GM18507 (cell line): ENCODE measurements around the gene IMMP2L.

ENCODE experiments used
- DNase-seq: peaks from one replicate; pipeline ENCODE4 v3.0.0; 2011; ENCODE audit warnings: low read depth; ENCODE audit not compliant: insufficient read length; ENCODE audit errors: extremely low spot score
- FAIRE-seq: peaks from 2 replicates; lab custom pipeline; 2011; peaks lifted over from hg19 to GRCh38; lab: Jason Lieb, UNC

IMMP2L gene

DNA sequence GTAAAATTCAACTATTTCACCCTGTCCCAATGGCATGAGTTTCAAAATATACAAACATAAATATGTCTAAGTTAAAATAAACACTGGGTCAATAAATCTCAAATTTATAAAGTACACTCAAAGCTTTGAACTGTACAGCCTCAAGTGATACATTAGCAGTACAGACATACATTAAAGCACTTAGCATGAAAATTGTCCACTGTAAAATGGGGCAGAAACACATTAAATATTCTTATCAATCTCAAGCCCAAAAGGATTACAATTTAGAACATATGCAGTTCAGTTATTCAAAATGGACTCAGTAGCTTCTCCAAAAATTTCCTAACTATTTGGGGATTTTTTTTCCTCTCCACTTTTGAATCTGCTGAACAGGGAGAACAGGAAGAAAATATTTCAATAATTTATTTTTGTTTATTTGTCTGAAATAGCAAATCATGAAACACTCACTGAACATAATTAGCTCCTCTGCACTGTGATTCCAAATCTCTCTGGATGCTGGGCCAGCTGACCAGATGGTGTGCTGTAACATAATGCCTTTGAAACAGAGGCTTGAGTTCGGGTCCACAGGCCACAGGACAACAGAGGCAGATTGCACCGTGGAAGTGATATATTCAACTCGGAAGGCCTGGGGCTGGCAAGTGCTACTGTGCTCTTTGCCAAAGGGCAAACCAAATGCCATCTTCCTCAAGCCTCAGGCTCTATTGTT lies 720.3 kb downstream of the IMMP2L start:
- no peak for FAIRE-seq
- DNase-seq: no peak

GRCh38 chr7:110839866-110840265 lies 722.4 kb downstream of the IMMP2L start:
- DNase-seq (no peak), FAIRE-seq (no peak)

- DNase-seq (no peak), FAIRE-seq (no peak)
Measured at GRCh38 chr7:110835849-110836248, 726.4 kb downstream of the IMMP2L start.

DNA sequence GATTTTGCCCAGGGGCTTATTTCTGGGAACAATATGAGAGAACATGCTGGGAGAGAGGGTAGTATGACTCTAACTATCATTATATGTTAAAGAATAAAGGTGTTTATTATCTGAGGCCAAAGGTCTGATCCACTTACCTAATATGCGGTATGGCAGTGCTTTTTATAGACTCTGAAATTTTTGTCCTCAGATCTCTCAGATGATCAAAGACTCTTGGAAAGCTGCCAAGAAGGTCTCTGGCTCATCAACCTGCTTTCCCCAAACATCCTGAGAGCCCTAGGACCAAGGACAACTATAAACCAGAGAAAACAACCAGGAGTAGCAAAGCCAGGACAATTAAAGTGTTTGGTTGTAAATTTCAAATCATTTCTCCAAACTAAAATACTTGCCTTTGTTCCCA lies 727.1 kb downstream of the IMMP2L start:
- FAIRE-seq: no peak
- no peak for DNase-seq

DNA sequence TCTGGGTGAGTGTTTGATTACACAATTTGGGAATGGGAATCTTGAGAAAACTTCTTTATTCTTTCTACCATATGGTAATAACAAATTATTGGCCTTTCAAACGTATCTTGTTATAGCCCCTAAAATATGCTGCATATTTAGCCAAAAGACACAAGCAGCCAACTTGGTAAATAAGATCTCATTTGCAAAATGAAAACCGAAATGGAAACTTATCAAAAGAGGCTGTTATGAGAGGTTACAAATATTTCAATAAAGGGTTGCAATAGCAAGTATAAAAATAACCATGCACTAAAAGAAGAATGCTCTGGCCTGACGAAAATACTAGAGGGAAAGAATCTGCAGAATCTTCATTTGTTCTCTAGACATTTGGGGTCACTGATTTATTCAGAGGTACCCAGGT lies 730.9 kb downstream of the IMMP2L start:
- DNase-seq: no peak
- no peak for FAIRE-seq

- FAIRE-seq (no peak), DNase-seq (no peak)
Measured at GRCh38 chr7:110830778-110831177, 731.5 kb downstream of the IMMP2L start.

DNA sequence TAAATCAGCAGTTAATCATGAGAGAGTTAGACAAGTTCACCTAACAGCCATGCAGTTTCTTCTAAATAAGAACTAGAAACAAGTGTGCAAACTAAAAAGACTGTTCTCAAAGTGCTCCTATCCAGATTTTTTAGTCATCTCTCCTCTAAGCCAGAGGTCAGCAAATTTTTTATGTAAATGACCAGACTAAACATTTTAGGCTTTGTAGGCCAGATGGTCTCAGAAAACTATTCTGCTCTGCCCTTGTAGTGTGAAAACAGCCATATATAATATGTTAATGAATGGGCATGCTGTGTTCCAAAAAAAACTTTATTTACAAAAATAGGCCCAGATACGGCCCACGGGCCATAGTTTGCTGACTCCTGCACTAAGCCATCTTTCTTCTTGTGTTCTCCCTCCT lies 734.4 kb downstream of the IMMP2L start:
- DNase-seq (no peak), FAIRE-seq (no peak)

DNA sequence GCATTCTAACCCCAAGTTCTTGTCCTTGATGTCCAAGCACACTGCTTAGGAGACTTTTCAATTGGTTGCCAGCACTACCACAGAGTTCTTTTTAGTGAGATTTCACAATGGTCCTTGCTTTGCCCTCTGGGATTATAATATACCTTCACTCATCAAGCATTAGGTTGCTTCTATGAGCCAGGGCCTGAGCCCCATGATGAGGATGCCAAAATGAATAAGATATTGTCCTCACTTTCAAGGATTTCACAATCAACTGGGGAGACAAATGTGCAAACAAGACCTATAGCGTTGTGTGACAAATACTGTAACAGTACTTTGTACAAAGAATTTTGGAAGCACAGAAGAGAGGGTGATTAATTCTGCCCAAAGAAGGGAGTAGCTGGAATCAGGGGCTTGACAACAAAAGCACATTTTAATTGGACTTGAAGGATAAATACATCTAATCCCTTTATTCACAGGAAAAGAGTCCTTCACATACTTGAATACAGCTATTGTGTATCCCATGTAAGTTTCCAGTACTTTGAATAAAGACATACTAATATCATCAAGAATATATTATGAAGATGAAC lies 734.9 kb downstream of the IMMP2L start:
- no peak for FAIRE-seq

GRCh38 chr7:110813986-110814385 lies 748.3 kb downstream of the IMMP2L start:
- FAIRE-seq: no peak
- DNase-seq: no peak

More for the DNA sequence above, 734.9 kb downstream of the IMMP2L start:
- DNase-seq: no peak

- FAIRE-seq (no peak), DNase-seq (no peak)
Measured at GRCh38 chr7:110809832-110810231, 752.5 kb downstream of the IMMP2L start.

- no peak for FAIRE-seq
- DNase-seq: no peak
Measured at GRCh38 chr7:110808361-110808760, 753.9 kb downstream of the IMMP2L start.

DNA sequence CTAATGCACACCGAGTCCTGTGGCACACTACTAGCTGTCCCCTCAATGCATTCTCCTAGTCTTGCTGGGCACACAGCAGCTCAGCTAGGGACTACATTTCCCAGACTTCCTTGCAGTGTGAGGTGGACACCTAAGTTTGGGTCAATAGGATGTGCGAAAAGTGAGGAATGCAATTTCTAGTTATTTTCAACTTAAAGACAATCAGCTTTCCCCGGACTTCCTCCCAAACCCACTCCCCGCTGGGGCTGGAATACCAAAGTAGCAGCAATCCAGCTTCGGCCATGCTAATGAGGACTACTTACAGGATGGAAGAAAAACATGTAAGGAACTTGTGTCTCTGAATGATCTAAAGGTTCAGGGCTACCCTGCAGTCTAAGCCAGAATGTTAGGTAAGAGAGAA lies 757.8 kb downstream of the IMMP2L start:
- DNase-seq (no peak), FAIRE-seq (no peak)

DNA sequence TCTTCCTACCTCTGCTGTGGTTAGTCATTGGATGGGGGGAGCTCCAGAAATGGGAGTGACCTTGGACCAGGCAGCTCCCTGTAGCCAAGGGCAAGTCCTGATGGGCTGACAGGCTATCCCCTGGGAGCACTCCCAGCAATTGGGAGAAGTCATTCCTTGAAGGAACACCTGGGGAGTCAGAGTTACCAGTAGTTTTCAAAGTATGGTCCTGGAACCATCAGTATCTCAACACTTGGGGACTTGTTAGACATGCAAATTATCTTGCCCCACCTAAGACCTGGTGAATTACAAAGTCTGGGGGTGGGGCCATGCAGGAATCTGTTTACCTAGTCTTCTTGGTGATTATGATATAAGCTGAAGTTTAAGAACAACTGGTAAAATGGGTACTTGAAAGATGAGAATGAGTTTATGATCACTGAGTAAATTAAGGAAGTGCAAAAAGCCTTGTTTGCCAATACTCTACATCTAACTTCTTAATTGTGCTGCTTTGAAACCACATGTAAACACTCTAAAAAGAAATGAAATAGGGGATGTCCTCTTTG lies 758.6 kb downstream of the IMMP2L start:
- FAIRE-seq: no peak
- DNase-seq: no peak

DNA sequence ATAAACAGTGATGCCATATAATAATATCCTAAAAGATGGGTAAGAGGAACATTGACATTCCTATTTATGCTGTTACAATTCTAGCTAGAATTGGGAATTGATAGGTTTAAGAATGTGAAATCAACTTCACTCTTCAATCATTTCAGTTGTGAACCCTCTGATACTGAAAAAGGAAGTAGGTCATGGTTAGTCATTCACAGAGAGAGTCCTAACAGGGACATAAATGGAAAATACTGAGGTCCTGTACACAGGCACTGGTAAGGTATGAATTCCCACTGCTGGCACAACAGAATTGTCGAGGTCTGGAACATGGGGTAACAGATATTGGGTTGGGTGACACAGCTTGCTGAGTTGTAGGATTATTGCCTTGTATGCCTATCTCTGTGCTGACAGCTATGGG lies 760.8 kb downstream of the IMMP2L start:
- FAIRE-seq (peak; percentile 78), DNase-seq (no peak)

GRCh38 chr7:110800984-110801383 lies 761.3 kb downstream of the IMMP2L start:
- FAIRE-seq (no peak), DNase-seq (no peak)

DNA sequence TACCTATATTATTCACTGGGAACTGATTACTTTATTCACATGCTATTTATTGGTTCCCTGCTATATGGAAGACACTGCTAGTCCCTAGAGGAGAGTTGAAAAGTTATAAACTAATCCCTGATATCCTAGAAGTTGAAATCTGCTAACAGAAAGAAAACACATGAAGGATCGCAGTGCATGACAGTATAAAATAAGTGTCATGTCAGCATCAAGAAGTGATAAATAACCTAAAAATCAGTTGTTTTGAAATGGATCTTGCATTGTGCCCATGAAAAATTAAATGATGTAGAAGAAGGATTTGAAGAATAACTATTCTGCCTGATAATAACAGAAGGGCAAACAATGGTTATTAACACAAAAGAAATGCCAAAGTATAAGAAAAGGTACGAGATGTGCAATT lies 764.6 kb downstream of the IMMP2L start:
- DNase-seq (no peak), FAIRE-seq (no peak)

DNA sequence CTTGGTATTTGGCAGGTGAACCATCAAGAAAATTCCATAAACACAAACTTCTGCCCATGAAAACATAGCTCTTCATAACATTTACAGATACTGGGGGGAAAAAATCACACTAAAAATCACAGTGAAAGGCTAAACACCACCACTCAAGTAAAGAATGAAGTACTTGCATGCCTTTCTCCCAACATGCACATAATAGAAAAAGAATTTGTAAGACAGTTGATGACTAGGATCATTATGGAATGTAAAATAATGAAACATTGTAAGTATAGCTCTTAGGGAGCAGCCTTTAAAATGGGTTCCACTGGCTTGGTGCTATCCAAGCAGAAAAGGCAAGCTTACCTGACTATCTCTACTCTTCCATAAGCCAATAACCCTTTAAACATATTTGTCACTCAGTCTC lies 771.3 kb downstream of the IMMP2L start:
- DNase-seq (no peak), FAIRE-seq (no peak)

GRCh38 chr7:110786328-110786965 lies 775.8 kb downstream of the IMMP2L start:
- DNase-seq (no peak), FAIRE-seq (no peak)

GRCh38 chr7:110784749-110785148 lies 777.5 kb downstream of the IMMP2L start:
- DNase-seq (no peak), FAIRE-seq (no peak)

- no peak for DNase-seq
Measured at GRCh38 chr7:110780712-110781111, 781.6 kb downstream of the IMMP2L start.

GRCh38 chr7:110779339-110779738 lies 783.0 kb downstream of the IMMP2L start:
- FAIRE-seq: no peak
- no peak for DNase-seq

More at GRCh38 chr7:110780712-110781111, 781.6 kb downstream of the IMMP2L start:
- FAIRE-seq: no peak
